Fibroblast of pulmonary artery (primary cell): ENCODE results near the gene PLEKHA6.

Experiments used
- DNase-seq: peaks from one replicate; pipeline ENCODE4 v3.0.0-alpha.2; 2010; ENCODE audit warnings: low read depth
- H3K4me3 ChIP-seq: replicated peaks from 2 replicates; pipeline ENCODE4 v1.5.1; 2011; ENCODE audit warnings: low read depth, mild to moderate bottlenecking, control low read depth, low read length, moderate library complexity
- TF ChIP-seq, protein P1 (sequence below): IDR thresholded peaks from 2 replicates; pipeline ENCODE4 v1.5.1; 2011; ENCODE audit warnings: mild to moderate bottlenecking, control low read depth, low read length, inconsistent platforms; ENCODE audit errors: missing control alignments

The PLEKHA6 gene

DNA sequence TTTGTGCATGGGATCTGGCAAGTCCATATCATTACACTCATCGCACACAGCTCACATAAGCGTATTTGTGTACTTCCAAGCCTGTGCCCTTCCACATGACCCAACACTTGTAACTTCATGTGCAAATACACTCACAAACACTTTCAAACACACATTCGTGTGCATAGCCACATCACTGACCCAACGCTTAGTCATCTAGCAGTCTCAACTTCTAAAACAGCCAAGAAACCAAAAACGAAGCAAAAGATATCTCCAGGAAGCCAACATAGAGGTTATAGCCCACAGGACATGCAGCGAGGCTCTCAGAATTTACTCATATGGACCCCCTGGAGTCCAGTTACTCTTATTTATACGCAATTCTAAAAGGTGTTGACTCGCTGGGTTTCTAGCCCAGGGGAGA, 135.1 kb downstream of the PLEKHA6 start:
- no peak for DNase-seq

DNA sequence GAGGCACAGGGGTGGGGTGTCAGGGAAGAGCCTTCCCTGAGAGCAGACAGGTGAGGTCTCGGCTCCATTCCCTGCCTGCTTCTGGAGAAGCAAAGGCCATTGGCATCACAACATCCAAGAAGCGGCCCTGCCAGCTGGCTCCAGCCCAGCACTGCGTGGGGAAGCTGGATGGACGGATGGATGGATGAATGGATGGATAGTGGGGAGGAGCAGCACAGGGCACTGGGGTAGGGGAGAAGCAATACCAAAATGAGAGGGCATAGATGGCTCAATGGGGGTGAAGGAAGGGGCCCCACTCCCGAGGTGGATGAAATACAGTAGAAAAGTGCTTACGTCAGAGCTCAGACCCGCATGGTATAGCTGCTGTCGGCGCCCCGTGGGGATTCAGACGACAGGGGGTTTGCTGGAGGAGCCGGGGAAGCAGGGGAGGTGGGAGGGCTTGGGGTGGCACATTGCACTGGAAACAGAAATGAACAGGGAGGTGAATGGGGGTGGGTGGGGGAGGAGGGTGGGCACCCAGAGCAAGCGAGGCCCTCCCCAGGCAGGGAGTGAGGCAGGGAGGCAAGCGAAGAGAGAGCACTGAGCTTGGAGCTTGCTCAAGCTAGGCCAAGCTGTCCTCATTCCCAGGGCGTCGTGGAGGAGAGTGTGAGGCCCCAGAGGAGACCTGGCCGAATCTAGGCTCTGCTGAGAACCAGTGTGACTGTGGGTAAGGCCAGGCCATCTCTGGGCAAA, 136.4 kb downstream of the PLEKHA6 start:
- DNase-seq = no peak
- no peak overlapping the region for H3K4me3 ChIP-seq
- TF ChIP-seq, protein P1, sequence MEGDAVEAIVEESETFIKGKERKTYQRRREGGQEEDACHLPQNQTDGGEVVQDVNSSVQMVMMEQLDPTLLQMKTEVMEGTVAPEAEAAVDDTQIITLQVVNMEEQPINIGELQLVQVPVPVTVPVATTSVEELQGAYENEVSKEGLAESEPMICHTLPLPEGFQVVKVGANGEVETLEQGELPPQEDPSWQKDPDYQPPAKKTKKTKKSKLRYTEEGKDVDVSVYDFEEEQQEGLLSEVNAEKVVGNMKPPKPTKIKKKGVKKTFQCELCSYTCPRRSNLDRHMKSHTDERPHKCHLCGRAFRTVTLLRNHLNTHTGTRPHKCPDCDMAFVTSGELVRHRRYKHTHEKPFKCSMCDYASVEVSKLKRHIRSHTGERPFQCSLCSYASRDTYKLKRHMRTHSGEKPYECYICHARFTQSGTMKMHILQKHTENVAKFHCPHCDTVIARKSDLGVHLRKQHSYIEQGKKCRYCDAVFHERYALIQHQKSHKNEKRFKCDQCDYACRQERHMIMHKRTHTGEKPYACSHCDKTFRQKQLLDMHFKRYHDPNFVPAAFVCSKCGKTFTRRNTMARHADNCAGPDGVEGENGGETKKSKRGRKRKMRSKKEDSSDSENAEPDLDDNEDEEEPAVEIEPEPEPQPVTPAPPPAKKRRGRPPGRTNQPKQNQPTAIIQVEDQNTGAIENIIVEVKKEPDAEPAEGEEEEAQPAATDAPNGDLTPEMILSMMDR = no peak

More for the DNA sequence above, 135.1 kb downstream of the PLEKHA6 start:
- TF ChIP-seq, protein P1 = no peak
- no peak overlapping the region for H3K4me3 ChIP-seq

DNA sequence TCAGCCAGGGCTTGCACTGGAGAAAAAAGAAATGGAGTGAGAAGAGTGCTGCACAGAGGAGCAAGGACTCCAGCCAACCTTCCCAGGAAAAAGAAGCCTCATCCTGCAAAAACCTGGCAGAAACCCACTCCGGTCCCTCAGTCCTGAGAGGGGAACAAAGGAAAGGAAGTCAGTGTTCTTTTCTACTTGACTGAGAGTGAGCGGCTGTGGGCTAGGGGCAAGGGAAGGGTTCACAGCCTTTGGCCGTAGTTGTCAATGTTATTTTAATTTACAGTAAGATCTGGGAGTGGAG, 137.0 kb downstream of the PLEKHA6 start:
- TF ChIP-seq, protein P1 = no peak
- DNase-seq = no peak
- H3K4me3 ChIP-seq = no peak overlapping the region

DNA sequence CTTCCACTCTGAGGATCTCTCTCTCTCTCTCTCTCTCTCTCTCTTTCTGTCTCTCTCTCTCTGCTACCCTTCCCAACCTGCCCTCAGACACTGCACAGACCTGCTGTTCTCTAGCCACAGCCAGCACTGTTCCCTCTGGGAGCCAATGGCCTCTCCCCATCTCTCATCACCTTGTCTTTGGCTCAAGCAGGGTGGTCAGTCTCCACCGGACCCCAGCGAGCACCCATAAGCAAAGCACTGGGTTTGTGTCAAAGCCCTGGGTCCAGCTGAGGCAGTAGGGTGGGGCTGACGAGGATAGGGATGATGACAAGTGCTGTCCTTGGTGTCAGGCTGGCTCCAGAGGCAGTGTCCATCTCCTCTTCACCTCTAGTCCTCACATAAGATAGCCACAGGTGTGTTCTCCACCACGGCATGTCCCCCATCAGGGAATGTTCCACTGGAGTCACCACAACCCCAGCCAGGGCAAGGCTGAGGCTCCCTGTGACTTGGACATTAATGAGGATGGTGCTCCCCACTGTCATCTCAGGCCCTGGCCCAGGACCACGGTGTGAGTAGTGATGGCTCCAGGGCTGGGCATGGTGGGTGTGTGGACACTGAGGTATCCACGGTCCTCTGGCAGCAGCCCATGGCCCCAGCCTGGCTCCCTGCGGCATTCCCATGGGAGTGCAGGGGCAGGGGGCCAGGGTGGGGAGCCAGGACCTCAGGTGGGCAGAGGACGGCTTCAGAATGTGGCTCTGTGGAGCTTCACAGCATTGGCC, 137.5 kb downstream of the PLEKHA6 start:
- no peak for DNase-seq
- TF ChIP-seq, protein P1 = no peak
- no peak overlapping the region for H3K4me3 ChIP-seq

- TF ChIP-seq, protein P1 = no peak
- DNase-seq = no peak
- H3K4me3 ChIP-seq = no peak overlapping the region
These were observed 138.5 kb downstream of the PLEKHA6 start for GRCh38 chr1:204221271-204221670.

DNA sequence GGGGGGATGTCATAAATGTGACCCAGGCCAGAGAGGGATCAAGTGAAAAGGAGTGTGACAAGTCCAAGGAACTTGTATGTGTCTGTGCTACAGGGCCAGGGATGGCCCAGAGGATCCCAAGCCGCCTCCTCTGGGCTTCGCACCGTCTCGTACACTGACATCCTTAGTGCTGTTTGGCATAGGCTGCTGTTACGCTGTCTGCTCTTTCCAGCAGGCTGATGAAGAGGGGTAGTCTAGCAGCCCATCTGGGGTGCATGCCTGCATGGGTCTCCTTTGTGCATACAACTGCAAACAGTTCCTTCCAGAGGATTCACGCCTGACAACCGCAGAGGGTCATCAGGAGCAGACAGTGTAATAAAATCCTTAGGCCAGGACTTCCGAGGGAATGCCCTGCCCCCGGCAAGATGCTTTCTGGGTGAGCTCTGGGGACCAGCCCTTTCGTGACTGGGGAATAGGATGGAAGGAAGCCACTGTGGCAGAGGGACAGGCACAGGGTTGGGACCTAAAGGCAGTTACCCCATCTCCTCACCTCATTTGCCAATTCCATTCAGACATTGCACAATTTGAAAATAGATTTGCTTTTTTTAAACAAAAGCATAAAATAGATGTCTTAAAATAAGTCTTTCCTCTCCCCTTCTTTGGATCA, 139.6 kb downstream of the PLEKHA6 start:
- TF ChIP-seq, protein P1 = no peak
- no peak overlapping the region for H3K4me3 ChIP-seq
- no peak for DNase-seq

DNA sequence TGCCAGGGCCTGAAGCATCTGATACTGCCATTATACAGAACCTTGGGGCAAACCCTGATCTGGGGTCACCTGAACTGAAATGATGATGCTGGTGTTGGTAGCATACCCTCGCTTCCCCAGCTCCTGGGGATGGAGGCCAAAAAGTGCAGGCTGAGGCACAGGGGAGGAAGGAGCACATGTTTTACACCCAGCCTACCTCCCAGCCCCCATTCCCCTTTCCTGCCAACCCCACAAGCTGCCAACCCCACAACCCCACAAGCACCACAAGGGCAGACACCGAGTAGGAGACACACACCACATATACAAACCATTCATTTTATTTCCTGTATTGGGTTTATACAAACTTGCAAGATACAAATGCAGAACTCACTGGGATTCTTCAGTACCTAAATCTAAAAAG, 141.2 kb downstream of the PLEKHA6 start:
- no peak overlapping the region for H3K4me3 ChIP-seq
- TF ChIP-seq, protein P1 = no peak
- no peak for DNase-seq
